HG02623 (cell line): ENCODE data around the gene PTPRE.

Source experiments
- ATAC-seq: cut with Tn5 transposase; IDR thresholded peaks from one replicate; pipeline ENCODE4 v1.9.1; 2021; ENCODE audit warnings: moderate library complexity; ENCODE audit not compliant: unreplicated experiment

Gene PTPRE

GRCh38 chr10:127882391-127882790, 24.5 kb upstream of the PTPRE start:
- no peak for ATAC-seq

GRCh38 chr10:127882801-127883459, 24.0 kb upstream of the PTPRE start:
- no peak for ATAC-seq

GRCh38 chr10:127883516-127883915, 23.4 kb upstream of the PTPRE start:
- no peak for ATAC-seq

DNA sequence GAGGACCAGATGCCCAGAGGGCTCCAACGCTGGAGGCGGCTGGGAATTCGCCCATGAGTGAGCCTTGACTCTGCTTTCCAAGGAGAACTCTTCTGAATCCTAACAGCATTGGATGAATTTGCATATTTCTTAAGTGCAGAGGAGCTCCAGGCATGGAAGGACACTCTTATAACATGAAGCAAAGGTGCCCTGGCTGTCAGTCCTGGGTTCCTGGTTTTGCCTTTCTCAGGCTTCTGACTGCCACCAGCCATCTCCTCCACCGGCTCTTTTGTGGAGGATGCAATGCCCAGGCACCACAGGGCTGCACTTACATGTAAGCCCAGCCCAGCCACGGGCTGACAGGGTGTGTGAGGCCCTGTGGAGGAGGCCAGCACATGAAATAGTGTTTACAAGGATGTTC, 22.4 kb upstream of the PTPRE start:
- no peak for ATAC-seq

DNA sequence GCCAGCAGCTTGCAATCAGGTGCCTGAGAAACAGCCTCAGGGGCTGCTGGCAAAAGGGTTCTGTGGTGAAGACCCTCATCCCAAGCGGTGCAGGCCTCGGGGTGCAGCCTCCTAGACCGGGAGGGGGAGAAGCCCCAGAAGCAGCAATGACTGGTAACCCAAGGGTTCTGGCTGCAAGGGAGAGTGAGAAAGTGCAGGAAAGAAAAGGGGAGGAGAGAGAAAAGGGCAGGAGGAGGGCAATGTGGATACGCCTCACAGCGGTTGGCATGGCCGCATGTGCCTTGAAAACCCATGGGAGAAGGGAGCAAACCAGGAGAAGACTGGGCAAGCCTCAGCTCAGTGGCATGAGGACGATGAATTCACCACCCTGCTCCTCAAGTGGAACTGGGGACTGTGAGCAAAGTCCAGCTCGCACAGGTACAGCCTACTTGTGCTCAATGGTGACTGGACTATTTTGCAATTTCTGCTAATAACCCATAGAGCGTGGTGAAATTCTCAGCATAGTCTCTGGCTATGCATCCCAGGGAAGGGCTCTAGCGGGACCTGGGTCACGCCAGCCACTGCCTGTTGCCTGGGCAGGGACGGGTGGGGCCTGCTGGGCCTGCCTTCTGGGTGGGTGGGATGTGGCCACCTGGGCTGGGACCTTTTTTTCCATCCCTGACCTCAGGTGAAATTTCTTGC, 20.4 kb upstream of the PTPRE start:
- no peak for ATAC-seq

DNA sequence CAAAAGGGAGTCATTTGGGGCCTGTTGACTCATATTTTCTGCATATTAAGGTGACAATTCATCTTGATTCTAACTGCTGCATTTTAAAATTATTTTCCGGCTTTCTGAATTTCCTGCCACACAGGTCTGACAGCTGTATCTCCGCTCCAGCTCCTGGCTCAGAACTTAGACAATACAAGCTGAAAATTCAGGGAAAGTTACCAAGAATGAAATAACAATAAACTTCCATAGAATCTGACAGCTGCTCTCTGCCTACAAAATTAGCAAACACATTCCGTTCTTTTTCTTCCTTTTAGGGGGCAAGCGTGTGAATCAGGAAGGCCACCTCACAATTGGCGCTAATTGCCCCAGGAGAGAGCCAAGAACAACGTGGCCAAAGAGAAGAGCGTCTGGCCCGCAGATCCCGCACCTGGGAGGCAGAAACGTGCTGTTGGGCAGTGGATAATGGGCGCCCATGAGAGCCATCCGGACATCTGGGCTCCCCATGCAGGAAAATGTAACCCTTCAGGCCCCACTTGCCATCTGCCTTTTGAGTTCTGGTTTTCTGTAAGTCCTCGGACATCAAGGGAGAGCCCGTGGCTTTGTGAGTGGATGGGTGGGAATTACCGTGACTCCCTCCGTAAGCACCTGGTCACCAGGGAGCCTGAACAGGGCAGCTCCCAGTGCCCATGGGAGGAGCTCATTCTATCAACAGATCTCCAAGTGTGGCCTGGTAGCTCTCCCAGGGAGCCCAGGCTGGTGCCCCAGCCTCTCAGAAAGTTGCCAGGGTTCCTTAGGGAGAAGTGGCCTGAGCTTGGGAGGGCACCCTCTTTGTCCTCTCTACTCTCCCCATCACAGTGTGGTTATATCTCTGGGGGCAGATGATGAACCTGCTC, 19.1 kb upstream of the PTPRE start:
- ATAC-seq = no peak

DNA sequence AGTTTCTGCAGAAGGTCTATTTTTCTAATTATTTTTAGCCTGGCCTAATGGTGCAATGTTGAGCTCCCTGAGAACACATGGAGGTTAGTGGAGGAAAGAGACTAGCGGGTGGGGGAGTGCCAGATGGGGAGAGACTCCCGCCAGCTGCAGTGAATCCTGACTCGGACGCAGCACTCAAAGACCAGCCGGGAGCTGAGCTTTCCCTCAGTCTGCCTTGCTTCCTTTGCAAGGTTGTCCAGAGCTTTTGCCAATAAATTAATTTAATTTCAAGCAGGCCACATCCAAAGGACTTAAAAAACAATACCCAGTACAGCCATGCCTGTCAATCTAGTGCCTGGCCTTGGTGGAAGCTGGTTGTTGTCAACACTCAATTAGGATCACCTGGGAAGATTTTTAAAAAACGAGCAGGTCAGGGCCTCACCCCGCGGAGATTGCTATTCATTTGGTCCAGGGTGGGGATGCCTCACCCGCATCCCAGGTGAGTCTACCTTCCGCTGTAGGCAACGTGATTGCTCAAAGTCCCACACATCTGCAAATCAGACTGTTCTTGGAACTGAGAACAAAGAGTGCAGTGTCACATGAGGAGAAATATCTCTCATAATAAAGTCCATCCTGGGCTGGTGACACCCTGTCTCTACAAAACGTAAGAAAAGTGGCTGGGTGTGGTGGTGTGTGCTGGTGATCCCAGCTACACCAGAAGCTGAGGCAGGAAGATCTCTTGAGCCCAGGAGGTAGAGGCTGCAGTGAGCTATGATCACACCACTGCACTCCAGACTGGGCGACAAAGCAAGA, 18.2 kb upstream of the PTPRE start:
- ATAC-seq = no peak

DNA sequence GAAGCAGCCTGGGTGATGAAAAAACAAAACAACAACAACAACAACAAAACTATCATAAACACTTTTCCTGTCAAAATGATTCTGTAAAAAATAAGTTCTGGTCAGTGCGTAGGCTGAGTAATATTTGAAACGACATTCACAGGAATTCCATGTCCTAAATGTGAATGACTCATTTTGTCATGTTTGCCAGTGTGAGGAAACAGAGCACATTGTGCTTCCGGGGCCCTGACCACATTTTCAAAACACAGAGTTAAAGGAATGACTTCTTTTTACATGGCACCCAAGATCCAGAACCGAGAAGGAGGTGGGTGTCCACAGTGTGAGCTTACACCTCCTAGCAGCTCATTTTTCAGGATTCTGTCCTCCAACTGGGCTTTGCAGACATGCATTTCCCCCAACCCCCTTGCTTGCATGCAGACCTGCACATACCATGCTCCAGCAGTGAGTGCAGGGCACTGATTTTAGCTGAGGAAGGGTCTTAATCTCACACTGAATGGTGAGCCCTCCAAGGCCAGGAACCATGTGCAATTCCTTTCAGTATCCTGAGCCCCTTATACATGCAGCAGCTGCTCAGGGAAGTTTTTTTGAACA, 17.2 kb upstream of the PTPRE start:
- no peak for ATAC-seq

DNA sequence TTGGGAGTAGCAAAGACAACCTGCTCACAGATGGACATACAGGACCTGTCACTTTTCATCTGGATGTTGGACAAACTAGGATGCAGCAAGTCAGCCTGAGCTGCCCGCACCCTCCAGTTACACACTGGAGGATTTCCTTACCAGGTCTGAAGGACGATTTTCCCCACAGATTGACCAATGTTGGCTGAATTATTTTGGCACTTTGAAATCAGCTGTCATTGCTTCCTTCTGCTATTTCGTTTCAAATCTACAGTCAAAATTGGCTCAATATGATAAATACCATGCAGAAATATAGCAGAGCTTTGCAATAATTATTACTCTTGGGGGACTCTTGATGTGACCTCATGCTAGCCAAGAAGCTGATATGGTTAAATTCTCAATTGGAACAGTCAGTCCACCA, 16.7 kb upstream of the PTPRE start:
- ATAC-seq = no peak

DNA sequence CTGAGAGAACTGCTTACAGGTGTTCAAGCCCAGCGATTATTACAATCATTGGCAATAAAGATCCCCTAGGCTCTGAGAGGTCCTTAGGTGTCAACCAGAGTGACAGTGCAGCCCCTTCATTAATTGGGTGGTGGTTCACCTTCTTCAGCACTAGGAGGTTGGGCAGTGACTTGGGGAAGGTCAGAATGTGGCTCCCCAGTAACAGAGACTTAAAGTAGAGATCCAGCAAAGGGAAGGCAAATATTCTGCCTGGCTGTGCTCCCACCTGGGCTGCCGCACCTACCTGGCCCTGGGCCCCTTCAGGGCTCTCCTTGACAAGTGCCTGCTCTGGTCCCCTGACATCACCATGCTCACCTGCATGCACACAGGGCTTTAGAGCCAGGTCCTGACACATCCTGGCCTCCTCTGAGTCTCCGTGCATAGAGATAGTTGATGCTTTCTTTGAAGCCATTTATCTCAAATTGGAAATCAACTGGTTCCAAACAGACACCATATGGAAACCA, 16.0 kb upstream of the PTPRE start:
- ATAC-seq = no peak

DNA sequence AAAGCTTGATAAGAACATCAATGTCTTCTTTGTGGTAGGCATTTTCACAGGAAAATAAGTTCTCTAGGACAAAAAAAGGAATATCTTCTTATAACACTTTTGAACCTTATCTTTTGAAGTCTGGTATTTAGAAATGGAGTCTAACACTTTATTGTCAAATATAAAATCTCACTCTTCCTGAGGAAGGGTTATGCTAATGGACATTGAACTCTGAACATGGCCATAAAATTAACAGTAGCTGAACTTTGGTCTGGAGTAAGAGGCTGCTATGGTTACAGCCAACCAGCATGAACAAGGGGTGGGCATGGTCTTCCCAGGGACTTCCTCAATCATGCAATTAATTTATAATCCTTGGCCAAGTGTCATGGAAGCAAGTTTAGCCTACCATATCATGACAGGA, 14.2 kb upstream of the PTPRE start, which contains the start of gene CLRN3:
CLRN3 (minus strand) TSS at position 199 of the 400 bp plus-strand sequence; CDS start at position 42, 157 bp downstream.
- ATAC-seq = no peak

GRCh38 chr10:127894146-127894545, 12.8 kb upstream of the PTPRE start:
- no peak for ATAC-seq

DNA sequence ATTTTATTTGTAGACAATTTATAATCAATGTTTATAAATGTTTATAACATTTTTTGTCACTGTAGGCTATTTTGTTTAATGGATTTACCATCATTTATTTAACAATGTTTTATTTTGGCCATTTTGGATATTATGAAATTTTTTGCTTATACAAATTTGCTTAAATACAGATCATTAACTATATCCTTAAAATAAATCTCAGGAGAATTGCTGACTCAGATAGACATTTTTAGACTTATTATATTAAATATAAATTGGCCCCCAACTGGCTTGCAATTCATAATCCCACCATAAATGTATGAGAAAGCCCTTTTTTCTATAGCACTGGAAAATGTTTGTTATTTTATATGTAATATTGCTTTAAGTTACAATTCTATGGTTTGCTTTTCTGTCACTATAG, 10.3 kb upstream of the PTPRE start:
- ATAC-seq = no peak

DNA sequence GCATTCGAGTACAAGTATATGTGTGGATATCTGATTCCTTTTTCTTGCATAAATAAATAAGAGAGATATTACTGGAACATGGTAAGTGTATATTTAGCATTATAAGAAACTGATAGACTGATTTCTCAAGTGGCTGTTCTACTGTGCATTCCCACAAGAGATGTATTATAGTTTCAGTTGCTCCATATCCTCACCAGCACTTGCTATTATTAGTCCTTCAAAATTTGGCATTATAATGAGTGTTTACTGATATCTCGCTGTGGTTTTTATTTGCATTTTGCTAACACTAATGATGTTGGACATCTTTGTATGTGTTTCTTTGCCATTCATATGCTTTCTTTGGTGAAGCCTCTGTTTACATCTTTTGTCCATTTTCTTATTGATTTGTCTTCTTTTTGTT, 9.7 kb upstream of the PTPRE start:
- no peak for ATAC-seq

DNA sequence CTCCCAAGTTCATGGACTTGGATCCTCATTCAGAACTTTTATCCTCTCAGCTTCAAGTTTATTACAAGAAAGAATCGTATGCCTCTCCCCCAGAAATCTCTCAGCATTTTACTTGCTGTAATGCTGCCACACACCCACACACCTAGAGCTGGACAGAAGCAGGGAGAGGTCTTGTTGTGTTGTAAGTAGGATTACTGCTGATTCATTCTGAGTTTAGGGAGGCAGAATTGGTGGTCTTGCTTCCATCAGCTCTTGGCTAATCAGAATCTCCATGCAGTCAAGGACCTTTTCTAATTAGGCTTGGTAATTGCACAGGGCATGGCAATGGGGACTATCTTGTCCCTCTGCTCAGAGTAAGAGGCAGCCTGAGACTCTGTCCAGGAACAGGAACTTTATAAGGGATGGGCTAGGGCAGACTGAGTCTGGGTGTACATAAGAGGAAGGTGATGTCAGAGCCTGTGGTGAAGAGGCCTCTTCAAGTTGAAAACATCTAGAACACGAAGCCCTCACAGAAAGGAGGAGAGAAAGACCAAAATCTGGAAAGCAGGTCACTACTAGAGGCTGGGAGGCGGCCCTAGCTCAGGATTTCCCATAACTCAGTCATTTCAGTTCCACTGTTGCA, 7.0 kb upstream of the PTPRE start:
- no peak for ATAC-seq

DNA sequence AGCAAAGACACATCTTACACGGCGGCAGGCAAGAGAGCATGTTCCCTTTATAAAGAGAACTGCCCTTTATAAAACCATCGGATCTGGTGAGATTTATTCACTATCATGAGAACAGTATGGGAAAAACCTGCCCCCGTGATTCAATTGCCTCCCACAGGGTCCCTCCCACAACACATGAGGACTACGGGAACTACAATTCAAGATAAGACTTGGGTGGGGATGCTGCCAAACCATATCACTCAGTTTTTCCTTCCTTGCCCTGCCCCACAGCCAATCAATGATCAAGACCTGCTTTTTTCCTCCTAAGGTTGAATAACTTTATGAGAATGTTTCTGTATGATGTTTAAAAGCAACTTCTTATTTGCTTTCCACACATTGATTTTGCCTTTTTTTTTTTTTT, 3.1 kb upstream of the PTPRE start:
- no peak for ATAC-seq

- no peak for ATAC-seq
These were observed 2.4 kb upstream of the PTPRE start for GRCh38 chr10:127904311-127905000.

GRCh38 chr10:127905001-127905847, 1.7 kb upstream of the PTPRE start:
- ATAC-seq = no peak
